HuH-7 (cell line): Measurements from ENCODE around the gene PDZD4.

ENCODE experiments used
- DNase-seq: peaks from one replicate; pipeline ENCODE4 v3.0.0; 2011; ENCODE audit warnings: low spot score

Gene PDZD4

DNA sequence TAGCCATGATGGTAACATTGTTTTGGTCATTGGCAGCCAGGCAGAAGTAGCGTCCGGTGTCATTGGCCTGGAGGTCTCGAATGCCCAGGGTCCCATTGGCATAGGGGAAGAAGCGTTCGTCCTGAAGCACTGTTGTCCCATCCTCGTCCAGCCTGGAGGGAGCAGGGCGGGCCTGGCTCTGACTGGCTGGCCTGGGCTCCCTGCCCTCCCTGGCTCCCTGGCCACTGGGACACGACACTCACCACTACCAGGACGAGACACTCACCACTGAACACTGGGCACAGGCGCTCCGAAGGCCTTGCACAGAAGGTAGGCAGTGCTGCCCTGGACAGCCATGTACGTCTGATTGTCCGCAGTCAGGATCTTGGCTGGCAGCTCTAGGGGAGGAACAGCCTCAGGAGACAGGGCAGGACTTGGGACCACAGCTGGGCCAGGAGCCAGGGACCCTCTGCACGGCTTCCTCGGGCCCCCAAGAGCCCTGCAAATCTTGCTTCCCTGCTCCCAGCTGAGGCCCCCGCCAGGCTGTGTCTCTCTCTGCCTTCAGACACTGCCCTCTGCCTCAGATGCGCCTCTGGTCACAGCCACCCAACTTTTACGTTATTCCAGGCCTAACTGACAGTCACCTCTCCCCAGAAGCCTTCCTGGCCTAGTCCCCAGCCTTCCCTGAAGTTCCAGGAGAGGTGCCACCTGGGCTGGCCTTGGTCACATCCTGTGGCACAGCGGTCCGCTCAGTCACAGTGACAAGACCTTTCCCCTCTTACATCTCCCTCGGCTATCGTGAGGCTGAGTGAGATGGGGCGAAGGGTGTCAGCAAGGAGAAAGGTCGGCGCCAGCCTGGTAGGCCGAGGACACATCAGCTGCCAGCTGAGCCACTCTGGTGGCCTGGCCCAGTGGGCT, 38.5 kb upstream of the PDZD4 start:
- no peak for DNase-seq

DNA sequence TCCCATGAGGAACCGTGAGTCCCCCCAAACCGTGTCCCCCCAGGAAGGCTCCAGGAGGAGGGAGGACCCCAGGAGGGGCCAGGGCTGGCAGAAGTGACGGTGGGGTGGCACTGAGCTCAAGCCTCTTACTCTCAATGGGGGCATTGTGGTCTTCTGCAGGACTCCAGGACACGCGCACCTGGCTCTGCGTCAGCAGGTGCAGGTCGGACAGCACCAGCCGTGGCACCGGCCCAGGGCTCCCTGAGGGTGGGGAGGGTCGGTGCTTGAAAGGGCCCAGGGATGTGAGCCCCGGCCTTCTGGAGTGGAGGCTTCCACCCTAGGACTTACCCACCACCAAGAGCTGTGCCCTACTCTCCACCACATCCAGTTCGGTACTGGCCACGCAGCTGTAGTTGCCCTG, 37.3 kb upstream of the PDZD4 start:
- no peak for DNase-seq

DNA sequence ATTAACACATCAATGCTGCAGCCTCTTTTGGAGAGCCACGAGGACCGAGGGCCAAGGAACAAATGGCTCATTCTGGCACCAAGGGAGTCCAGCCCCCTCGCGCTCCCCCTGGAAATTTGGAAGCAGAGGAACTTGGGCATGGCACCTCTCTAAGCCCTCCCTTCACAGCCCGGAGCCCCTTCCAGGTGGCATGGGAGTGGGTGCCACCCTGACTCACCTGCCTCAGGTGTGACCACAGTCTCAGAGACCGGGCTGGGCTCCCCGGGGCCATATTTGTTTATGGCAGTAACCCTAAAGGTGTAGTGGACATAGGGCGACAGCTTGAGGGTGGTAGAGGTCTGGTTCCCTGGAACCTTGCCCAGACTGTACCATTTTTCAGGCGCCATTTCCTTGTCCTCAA, 36.8 kb upstream of the PDZD4 start:
- no peak for DNase-seq

DNA sequence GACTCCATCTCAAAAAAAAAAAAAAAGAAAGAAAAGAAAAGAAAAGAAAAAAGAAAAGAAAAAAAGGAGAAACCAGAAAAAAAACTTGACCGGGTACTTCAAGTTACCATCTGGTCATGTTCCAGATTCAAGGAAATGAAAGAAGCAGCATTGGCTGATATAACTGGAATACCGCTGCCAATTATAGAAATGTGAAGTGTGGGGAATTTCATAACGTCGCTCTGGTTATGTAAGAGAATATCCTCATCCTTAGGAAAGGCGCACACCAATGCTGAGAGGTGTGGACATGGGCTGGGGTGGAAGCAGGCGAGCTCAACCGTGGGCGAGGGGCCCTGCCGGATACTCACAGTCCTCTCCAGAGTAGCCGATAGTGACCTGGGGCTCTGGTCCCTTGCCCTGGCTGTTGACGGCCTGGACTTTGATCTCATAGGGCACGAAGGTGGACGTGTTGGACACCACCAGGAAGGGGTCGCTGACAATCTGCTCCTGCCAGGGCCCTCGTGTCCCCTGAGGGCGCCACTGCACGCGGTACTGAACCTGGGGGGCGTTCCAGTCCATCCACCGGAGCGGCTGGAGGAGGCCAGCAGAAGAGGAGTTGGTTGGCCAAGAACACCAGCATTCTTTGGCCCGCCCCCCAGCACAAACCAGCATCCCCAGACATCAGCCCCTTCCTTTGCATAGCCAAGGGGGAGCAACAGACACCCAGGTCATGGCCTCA, 36.1 kb upstream of the PDZD4 start:
- DNase-seq = no peak

DNA sequence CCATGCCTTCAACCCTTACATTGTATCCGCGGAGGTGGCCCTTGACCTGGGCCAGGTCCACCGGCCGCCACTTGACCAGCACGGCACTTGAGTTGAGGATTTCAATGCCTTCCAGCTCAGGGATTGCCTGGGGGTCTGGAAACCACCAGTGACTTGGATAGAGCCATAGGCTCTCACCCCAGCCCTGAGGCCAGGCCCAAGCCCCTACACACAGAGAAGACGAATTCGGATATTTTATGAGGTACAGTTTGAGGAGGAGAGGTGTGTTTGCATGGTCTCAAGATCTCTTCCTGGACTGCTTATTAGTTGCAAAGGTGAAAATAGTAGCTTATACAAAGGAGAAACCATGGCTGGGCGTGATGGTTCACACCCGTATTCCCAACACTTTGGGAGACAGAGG, 35.3 kb upstream of the PDZD4 start:
- DNase-seq = no peak

DNA sequence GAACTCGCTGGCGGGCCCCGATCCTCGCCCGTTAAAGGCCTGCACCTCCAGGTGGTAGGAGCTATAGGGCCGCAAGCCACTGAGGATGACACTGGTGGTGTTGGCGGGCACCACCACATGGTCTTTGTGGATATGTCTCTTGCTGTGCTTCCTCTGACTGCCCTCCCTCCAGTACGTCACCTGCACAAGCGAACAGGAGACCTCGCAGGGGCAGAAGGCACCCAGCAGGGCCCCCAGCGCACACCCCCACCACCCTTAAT, 34.9 kb upstream of the PDZD4 start:
- no peak for DNase-seq

DNA sequence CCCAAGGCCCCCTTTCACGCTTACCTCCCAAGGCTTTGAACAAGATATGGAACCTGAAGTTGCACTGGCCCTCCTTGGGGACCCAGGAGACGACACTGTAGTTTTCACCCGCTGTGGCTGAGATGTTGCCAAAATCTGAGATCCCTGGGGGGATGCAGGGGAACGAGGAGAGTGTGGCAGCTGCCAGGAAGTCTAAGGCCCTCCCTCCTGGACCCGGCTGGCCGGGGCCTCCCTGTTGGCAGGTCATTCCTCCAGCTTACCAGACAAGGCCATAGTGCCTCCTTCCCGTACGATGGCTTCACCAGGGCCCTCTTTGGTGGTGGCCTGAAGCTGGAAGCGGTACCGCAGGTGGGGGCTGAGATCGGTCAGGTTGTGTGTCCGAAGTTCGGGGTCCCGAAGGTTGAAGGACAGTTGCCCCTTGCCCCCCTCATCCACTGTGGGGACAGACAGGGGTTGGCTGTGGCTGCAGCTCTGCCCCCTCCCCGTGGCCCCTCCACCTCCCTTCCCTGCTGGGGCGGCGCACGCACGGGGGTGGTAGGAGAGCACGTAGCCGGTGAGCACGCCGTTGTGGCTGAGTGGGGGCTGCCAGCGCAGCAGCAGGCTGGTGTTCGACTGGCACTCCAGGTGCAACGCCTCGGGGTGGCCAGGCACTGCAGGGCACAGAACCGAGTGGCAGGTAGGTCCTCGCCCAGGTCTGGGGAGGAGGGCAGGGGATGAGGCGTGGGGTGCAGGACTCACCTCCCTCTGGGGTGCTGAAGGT, 34.4 kb upstream of the PDZD4 start:
- DNase-seq = no peak

DNA sequence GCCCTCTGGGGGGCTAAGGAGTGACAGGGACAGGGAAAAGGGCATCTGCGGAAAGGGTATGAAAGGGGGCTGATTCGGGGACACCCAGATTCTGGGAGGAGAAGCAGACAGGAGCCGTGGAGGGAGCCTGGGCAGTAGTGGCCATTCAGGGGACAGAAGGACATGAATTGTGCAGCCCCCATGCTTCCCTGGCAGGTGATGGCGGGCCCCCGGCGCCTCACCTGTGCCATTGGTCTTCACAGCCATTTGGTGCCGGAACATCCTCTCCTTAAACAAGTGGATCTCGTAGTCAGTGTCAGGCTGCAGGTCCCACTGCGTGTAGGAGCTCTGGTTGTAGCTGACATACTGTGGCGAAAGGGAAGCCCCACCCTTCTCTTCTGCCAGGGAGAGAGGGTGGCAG, 33.8 kb upstream of the PDZD4 start:
- no peak for DNase-seq

DNA sequence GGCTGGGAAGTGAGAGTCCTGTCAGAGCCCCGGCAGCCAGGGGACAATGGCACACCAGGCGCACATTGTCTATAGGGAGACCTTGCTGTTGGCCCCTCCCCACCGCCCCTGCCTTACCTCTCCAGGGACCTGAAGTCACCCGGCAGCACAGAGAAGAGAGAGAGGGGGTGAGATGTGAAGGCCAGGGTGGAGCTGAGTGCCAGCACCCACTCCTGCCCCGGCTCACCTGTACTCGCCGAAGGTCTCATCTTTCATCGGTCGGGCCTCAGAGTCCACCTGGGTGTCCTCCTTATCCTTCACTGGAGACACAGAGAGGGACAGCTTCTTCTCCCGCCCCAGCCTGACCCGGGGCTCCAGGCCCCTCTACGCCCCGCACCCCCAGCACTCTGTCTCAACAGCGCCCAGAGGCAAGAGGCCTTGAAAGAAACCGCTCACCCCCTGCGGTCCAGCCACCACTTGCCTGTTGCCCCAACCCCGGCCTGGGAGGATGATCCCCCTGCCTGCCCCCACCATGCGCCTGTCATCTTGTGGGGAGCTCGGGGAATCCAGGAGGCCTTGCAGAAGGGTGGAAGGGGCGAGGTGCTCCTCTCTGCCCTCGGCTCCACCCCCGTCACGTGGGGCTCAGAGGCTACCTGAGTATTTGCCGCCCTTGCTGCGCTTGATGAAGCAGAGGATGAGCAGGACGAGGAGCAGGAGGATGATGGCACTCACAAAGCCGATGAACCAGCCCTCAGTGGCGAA, 33.1 kb upstream of the PDZD4 start:
- no peak for DNase-seq

DNA sequence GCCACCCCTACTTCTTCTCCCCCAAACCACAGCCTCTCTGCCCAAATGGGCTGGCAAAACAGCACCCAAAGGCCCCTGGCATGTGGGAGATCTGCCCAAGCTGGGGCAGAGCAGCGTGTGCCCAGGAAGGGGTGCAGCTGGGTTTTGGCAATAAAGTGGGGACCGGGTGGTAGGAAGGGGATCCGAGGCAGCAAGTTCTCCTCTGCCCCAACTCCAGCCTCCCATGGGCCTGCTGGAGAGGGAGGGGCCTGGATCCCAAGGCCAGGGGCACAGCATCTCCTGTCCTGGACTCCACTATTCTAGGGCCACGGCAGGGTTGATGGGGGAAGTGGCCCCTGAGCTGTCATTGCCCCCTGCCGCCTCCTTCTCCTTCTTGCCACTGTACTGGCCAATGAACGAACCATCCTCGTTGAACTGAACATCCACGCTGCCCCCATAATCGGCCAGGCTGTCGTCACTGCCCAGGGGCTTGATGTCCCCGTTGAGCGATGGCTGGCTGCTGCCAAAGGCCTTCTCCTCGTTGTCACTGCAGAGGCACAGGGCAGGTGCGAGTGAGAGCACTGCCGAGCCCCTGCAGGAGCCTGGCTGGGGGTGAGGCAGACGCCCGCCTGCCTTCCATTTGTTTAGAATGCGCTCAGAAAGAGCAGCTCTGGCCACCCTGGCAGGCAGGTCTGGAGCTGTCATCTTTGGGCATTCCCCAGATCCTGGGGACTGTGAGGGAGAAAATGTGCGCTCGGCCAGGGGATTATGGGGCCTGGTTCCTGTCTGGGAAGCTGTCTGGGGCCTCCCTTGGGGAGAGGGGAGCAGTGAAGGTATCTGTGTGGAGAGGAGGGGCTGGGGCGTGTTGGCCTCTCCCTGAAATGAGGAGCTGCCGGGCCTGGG, 32.3 kb upstream of the PDZD4 start:
- DNase-seq = no peak

DNA sequence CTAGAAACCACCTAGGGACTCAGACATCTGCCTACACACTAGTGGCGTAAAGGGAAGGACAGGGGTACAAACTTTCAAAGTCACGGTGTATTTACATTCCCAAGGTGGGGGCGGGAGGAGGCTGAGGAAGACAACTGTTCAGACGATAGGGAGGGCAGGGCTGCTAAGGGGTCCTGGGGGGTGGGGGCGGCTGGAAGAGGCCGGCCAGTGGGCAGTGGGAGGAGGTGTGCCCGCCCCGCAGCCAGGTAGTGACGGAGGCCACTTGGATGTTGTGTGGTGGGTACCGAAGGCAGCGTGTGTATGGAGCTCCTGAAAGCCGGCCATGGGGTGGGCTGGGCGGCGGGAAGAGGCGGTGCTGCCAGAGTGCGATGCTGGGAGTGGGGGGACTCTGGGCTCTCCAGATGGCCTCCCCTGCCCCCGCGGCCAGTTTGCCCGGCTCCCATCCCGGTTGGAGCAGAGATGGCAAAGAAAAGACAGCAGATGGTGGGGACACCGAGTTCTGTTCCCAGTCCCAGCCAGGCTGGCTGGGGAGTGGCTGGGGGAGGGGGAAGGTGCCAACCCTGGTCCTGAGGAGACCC, 31.5 kb upstream of the PDZD4 start:
- DNase-seq = no peak

DNA sequence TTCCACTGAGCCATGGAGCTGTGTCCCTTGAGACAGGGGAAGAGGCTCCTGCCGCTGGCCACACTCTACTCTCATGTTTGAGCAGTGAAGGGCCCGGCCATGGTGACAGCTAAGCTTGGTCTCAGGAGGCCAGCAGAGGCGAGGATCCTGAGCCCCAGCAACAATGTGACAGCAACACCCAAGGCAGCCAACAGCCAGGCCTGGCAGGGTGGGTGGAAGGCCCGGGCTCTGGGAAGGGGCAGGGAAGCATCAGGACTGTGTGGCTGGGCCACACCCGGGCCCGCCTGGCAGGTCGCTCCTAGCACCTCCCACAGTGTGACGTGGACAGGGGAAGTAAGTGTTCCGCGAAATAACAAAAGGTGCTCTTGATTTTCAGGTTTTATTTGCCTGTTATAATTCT, 30.8 kb upstream of the PDZD4 start:
- no peak for DNase-seq

DNA sequence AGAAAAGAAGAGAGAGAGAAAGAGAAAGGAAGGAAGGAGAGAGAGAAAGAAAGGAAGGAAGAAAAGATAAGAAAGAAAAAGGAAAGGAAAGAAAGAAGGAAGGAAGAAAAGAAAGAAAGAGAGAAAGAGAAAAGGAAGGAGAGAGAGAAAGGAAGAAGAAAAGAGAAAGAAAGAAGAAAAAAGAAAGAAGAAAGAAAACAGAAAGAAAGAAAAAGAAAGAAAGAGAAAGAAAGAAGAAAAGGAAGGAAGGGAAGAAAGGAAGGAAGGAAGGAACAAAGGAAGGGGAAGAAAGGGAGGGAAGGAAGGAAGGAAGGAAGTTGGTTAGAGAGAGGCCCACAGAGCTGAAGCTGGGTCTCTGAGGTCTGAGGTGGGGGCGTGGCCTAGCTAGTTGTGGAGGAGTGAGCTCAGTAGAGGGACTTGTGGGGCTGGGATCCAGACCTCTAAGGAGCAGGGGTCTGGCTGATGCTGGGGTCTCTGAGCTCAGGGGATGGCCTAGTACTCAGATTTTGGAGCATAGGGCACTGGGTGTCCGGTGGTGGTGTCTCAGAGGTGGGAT, 27.1 kb upstream of the PDZD4 start:
- no peak for DNase-seq

DNA sequence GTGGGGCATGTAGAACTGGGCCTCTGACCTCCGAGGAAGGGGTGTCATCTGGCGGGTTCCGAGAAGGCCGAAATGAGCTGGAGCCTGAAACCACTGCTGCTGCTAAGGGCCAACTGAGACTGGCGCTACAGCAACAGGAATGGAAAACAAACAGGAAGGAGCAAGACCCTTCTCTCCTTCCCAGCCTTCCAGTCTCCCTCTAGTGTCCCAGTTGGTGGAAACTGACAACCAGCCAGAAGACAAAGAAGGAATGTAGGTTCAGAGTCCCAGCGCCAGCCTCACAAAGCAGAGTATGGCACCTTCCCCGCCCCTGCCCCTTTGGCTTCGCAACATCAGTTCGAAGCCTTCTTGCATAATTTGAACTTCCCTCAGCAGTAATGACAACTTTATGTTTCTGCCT, 24.4 kb upstream of the PDZD4 start:
- DNase-seq = no peak

DNA sequence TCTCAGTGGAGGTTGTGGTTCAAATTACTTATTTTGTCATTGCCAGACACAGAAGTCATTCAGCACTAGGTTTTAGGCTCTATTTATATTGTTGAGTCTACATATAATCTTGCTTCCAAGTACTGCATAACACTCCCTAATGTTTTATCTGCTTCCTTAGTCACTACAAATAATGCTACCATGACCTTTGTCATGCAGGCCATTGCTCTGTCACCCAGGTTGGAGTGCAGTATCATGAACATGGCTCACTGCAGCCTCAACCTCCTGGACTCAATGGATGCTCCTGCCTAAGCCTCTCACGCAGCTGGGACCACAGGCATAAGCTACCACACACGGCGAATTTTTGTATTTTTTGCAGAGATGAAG, 23.5 kb upstream of the PDZD4 start:
- DNase-seq = no peak

DNA sequence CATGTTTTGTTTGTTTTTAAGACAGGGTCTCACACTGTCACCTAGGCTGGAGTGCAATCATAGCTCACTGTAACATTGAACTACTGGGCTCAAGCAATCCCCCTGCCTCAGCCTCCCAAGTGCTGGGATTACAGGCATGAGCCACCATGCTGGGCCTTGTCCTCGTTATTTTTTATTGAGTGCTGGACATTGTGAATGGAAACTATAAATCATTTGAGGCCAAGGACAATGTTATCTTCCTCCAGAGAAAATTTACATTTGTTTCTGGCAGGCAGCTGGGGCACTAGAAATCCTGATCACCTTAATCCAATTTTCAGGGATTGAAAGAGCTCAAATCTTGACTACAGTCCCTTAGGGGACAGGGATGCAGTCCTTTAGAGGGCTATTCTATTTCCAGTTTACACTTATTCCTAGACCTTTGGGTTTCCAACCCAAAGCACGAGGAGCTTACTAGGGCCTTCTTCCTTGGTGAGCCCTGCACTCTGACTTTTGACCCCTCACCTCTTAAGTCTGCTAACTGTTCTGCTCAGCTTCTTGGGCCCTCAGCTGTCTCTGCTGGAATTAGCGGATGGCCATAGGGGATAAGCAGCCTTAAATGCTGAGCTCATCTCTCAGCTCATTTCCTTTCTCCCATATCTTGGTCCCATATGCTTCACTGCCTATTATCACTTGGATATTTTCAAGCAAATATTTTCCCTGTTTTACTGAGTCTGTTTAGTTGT, 23.0 kb upstream of the PDZD4 start:
- no peak for DNase-seq

DNA sequence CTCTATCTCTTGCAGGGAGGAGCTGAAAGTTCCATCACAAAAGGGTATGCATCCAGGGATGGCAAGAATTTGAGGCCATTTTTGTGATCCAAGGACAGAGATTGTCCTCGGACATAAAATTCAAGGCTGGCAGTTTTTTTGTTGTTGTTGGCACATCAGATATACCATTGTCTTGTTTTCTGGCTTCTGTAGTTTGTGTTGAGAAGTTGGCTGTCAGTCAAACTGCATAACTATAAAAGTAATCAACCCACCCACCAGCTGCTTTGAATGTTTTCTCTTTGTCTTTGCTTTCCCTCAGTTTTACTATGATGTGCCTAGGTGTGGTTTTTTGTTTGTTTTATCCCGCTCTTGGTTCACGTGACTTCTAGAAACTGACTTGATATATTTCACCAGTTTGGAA, 21.6 kb upstream of the PDZD4 start:
- DNase-seq = no peak

DNA sequence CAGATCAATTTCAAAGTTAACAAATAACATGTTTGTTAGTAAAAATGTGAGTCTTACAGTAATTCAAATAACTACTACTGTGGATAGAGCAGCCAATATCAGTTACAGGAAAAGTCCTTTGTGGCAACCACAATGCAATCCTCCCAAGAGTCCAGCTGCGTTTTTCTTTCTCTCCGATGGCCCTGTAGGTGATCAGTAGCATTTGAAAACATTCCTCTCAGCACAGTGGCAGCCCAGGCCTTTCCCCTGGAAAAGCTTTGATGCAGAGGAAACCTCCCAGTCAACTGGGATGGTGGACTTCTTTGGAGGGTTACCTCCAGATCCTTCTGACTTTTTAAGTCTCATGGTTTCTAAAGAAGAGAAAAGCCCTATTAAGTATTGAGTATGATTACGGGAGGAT, 18.0 kb upstream of the PDZD4 start:
- no peak for DNase-seq

DNA sequence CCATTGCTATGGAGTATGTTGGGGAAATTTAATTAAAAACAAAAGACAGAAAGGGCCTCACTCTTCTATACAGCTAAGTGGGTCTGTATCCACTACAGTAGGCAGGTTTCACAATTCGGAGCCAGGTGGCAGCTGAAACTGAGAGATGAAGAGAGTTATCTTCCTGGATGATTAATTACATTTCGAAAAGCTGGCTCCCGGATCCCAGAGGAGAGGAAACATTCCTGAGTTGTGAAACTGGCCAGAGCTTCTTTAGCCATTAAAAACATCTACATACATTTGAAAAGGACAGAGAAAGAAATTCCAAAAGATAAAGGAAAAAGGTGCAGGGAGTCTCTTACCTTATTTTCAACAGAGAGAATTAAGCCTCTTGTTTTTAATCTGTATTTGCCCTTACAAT, 15.5 kb upstream of the PDZD4 start:
- no peak for DNase-seq

DNA sequence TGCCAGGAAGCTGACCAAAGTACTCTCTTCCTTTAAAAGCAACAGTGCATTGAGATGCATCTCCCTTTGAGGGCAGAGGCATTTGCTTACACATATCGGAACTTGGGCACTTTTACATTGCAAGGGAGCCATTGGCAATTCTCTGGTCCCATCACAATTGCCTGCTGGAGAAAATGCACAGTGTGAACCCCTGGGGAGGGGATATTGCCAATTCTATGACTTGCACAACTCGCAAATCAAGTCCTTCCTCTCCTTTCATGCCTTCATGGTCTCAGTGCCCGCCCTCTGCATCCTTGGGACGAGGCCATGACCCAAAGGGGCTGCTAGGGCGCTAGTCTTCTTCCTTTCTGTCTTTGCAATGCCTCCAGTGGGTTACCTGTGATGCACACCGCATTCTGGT, 14.9 kb upstream of the PDZD4 start:
- no peak for DNase-seq
